ENCODE measurements around the gene LHFPL6.

LHFPL6 gene

DNA sequence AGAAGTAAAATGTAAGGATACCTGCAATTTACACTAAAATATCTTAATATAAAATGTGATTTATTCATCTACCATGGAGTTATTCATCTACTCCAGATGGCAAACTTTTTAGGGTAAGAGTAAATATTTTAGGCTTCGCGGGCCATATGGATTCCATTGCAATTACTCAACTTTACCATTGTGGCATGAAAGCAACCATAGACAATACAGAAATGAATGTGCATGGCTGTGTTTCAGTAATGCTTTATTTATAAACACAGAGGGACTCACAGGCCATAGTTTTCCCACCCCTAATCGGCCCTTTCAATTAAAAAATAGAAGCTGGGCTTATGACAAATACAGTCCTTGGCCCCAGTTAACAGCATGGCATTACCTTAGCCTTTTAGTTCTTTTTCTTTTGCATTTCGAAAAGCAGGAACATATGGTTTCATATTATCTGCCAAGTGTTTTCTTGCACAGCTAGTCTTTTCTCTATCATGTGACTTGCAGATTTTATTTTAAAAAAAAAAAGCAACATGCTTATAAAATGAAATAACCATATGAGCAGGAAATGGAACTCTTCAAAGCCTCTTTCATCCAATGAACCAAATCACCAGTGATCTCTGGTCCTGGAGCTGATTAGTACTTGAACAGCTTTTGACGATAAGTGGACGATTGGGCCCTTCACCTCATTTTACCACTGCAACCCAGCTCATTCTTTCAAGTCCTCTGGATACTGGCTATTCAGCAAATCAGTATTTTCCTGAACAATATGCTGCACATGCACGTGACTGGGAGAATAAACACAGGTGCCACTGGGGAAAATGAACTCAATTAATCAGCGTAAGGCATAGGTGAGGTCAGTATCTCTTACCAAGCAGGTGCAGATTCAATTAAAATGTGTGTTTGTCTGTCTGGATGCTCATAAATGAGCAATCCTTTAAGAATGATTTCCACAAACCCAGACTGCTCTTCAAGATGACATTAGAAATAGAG, 63.9 kb downstream of the LHFPL6 start:
- no peak for DNase-seq (ENCODE audit: low spot score in 2 of 2)
- Mint-ChIP-seq H3K27me3 (peaks cover 34% of the 10 kb centered on the region), H3K4me3 (no peak overlapping the region), H3K9me3 (no peaks in the 10 kb centered on the region), H3K27ac (ENCODE audit: low read depth) (no peak overlapping the region), H3K4me1 (no peaks in the 10 kb centered on the region), H3K36me3 (ENCODE audit: insufficient read depth) (no peaks in the 10 kb centered on the region)
- no peak for ATAC-seq (replicated peaks; ENCODE audit: extremely low read depth, poor library complexity, severe bottlenecking)

DNA sequence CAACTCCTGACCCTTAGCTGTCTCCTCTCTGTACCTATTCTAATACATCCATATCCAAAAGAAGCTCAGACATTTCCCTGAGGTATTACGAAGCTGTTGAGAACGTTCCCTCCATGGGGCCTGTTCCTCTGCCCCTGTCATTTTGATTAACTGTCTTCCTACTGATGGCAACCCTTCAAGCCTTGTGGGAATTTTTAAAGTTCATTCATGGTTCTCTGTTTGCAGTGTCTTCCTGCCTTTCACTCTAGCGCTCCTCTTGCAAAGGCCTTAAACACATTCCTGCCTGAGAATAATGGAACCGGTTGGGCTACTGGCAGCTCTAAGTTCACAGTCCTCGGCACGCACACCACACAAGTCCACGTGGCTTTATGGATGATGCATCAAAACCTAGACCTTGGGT, 66.1 kb downstream of the LHFPL6 start:
- ATAC-seq (replicated peaks; ENCODE audit: extremely low read depth, poor library complexity, severe bottlenecking) (no peak), DNase-seq (ENCODE audit: low spot score in 2 of 2) (no peak)
- Mint-ChIP-seq H3K27me3 (peaks cover 23% of the 10 kb centered on the region), H3K27ac (ENCODE audit: low read depth) (no peak overlapping the region), H3K36me3 (ENCODE audit: insufficient read depth) (no peaks in the 10 kb centered on the region), H3K4me1 (no peaks in the 10 kb centered on the region), H3K4me3 (no peak overlapping the region), H3K9me3 (no peaks in the 10 kb centered on the region)

DNA sequence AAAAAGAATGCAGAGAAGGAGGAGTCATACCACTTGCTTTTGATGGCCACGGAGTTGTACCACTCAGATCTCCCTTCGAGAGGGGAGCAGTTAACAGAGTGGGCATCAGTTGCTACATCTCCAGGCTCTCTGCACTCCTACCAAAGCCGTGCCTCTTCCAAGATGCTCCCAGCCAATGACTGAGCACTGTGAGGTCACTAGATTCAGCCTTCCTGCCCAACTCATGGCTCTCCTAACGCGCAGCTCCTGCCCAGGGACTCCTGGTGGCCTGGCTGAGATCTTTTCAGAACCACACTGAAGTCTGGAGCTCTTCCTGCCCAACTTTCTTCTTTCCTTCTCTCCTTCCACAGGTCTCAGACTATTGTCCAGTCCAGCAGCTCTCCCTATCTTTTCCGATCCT, 66.7 kb downstream of the LHFPL6 start:
- ATAC-seq (replicated peaks; ENCODE audit: extremely low read depth, poor library complexity, severe bottlenecking) (no peak), DNase-seq (ENCODE audit: low spot score in 2 of 2) (no peak)
- no peaks in the 10 kb centered on the region for H3K9me3 Mint-ChIP-seq
- no peaks in the 10 kb centered on the region for H3K36me3 Mint-ChIP-seq (ENCODE audit: insufficient read depth)
- no peaks in the 10 kb centered on the region for H3K4me1 Mint-ChIP-seq
- no peak overlapping the region for H3K27ac Mint-ChIP-seq (ENCODE audit: low read depth)
- H3K4me3 Mint-ChIP-seq: no peak overlapping the region
- H3K27me3 Mint-ChIP-seq: peaks cover 25% of the 10 kb centered on the region

GRCh38 chr13:39533651-39534150, 69.3 kb downstream of the LHFPL6 start:
- ATAC-seq (replicated peaks; ENCODE audit: extremely low read depth, poor library complexity, severe bottlenecking): no peak
- Mint-ChIP-seq H3K9me3 (no peaks in the 10 kb centered on the region), H3K36me3 (ENCODE audit: insufficient read depth) (no peaks in the 10 kb centered on the region), H3K27ac (ENCODE audit: low read depth) (no peak overlapping the region), H3K4me1 (no peaks in the 10 kb centered on the region), H3K27me3 (peaks cover 37% of the 10 kb centered on the region), H3K4me3 (no peak overlapping the region)
- no peak for DNase-seq (ENCODE audit: low spot score in 2 of 2)

DNA sequence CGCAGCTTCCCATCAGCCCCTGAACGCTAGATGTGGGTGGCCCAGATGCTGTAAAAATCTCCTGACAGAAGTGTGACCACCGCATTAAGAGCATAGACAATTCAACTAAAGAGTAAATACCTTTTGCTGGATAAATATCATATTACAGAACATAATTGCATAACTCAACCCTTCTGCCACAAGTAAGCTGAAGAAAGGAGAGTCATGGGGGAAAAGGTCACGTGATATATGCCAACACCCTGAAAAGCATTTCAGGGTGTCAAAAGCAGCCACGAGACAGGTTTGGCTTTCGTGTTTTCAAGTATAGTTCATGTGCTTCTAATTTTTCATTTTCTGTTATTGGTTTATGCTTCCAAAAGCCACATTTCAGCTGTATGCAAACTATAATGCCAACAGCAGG, 71.3 kb downstream of the LHFPL6 start:
- H3K27me3 Mint-ChIP-seq: peaks cover 44% of the 10 kb centered on the region
- H3K4me1 Mint-ChIP-seq: no peaks in the 10 kb centered on the region
- ATAC-seq (replicated peaks; ENCODE audit: extremely low read depth, poor library complexity, severe bottlenecking) (no peak), DNase-seq (ENCODE audit: low spot score in 2 of 2) (no peak)
- H3K9me3 Mint-ChIP-seq: no peaks in the 10 kb centered on the region
- H3K36me3 Mint-ChIP-seq (ENCODE audit: insufficient read depth): no peaks in the 10 kb centered on the region
- H3K4me3 Mint-ChIP-seq: no peak overlapping the region
- H3K27ac Mint-ChIP-seq (ENCODE audit: low read depth): no peak overlapping the region

DNA sequence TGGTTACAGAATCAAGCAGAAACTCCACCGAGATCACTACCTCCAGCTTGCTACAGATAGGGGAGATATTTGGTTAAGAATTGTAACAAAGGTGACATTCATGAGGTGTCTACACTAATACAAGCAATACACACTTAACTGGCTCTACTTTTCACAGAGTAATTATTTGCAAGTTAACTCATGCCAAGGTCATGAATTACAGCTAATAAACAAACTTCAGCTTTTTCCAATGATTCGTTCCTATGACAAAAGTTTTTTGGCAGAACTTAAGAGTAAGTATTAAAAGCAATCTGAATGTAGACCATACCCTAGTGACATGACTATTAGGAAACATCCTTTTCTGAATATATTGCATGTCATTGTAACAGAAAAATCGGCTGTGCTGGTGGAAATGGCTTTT, 72.1 kb downstream of the LHFPL6 start:
- no peak overlapping the region for H3K27ac Mint-ChIP-seq (ENCODE audit: low read depth)
- H3K9me3 Mint-ChIP-seq: no peaks in the 10 kb centered on the region
- H3K4me1 Mint-ChIP-seq: no peaks in the 10 kb centered on the region
- peaks cover 39% of the 10 kb centered on the region for H3K27me3 Mint-ChIP-seq
- DNase-seq (ENCODE audit: low spot score in 2 of 2) (no peak), ATAC-seq (replicated peaks; ENCODE audit: extremely low read depth, poor library complexity, severe bottlenecking) (no peak)
- H3K4me3 Mint-ChIP-seq: no peak overlapping the region
- no peaks in the 10 kb centered on the region for H3K36me3 Mint-ChIP-seq (ENCODE audit: insufficient read depth)

- Mint-ChIP-seq H3K27me3 (peaks cover 52% of the 10 kb centered on the region), H3K9me3 (no peaks in the 10 kb centered on the region), H3K36me3 (ENCODE audit: insufficient read depth) (no peaks in the 10 kb centered on the region), H3K4me1 (no peaks in the 10 kb centered on the region), H3K4me3 (no peak overlapping the region), H3K27ac (ENCODE audit: low read depth) (no peak overlapping the region)
- ATAC-seq (replicated peaks; ENCODE audit: extremely low read depth, poor library complexity, severe bottlenecking) (no peak), DNase-seq (ENCODE audit: low spot score in 2 of 2) (no peak)
Measured at GRCh38 chr13:39528661-39528980, 74.4 kb downstream of the LHFPL6 start.

DNA sequence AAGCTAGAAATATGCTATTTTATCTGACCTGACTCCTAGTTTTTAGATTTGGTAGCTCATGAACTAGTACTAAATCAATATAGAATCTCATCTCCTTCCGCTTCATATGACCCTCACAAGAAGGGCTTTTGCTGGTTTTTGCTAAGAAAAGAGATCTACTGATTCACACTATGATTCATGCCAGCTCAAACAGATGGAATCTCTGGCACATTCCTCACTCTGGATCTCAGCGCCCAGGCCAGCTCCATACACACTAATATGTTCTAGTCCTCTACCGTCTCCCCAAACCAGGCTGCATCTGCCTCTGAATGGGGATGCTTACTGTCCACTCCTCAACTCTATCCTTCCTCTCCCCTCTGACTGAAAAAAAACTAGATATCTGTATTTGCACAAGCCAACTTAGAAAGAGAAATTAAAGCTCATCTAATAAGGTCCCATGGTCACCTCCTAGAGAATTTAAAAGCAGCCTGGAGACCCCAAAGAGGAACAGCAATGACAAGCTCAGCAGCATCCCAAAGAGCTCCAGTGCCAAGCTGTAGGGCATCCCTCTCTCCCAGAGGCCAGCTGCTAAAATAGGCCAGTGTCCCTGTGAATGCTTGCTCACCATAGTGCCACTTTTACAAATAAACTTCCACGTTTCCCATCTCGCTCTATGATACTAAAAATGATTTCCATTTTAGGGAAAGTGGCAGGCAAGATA, 74.9 kb downstream of the LHFPL6 start:
- DNase-seq (ENCODE audit: low spot score in 2 of 2): no peak
- Mint-ChIP-seq H3K4me3 (no peak overlapping the region), H3K9me3 (no peaks in the 10 kb centered on the region), H3K27me3 (peaks cover 57% of the 10 kb centered on the region), H3K27ac (ENCODE audit: low read depth) (no peak overlapping the region), H3K36me3 (ENCODE audit: insufficient read depth) (no peaks in the 10 kb centered on the region), H3K4me1 (no peaks in the 10 kb centered on the region)
- ATAC-seq (replicated peaks; ENCODE audit: extremely low read depth, poor library complexity, severe bottlenecking): no peak

- no peak for DNase-seq (ENCODE audit: low spot score in 2 of 2)
- Mint-ChIP-seq H3K27me3 (peaks cover 62% of the 10 kb centered on the region), H3K27ac (ENCODE audit: low read depth) (no peak overlapping the region), H3K4me3 (no peak overlapping the region), H3K4me1 (no peaks in the 10 kb centered on the region), H3K36me3 (ENCODE audit: insufficient read depth) (no peaks in the 10 kb centered on the region), H3K9me3 (no peaks in the 10 kb centered on the region)
- no peak for ATAC-seq (replicated peaks; ENCODE audit: extremely low read depth, poor library complexity, severe bottlenecking)
Measured at GRCh38 chr13:39527301-39527700, 75.7 kb downstream of the LHFPL6 start.

DNA sequence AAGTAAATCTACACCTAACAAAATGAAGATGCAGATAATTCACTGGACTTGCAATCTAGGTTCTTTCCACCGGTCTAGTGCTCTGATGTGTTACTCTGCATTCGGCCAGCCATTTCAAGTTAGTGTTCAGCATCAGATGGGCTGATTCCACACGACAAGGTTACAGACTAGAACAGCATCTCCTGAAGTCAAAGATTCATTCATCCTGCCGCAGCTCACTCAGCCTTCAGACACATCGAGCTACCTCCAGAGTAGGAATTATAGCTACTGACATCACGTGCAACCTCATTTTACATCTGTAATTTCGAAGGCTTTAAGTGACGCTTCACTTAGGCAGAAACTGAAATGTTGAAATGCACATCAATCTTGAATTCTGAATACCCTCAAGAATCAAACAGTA, 76.5 kb downstream of the LHFPL6 start:
- H3K4me1 Mint-ChIP-seq: no peaks in the 10 kb centered on the region
- DNase-seq (ENCODE audit: low spot score in 2 of 2) (no peak), ATAC-seq (replicated peaks; ENCODE audit: extremely low read depth, poor library complexity, severe bottlenecking) (no peak)
- H3K9me3 Mint-ChIP-seq: no peaks in the 10 kb centered on the region
- H3K27me3 Mint-ChIP-seq: peaks cover 59% of the 10 kb centered on the region
- no peaks in the 10 kb centered on the region for H3K36me3 Mint-ChIP-seq (ENCODE audit: insufficient read depth)
- no peak overlapping the region for H3K27ac Mint-ChIP-seq (ENCODE audit: low read depth)
- H3K4me3 Mint-ChIP-seq: no peak overlapping the region

DNA sequence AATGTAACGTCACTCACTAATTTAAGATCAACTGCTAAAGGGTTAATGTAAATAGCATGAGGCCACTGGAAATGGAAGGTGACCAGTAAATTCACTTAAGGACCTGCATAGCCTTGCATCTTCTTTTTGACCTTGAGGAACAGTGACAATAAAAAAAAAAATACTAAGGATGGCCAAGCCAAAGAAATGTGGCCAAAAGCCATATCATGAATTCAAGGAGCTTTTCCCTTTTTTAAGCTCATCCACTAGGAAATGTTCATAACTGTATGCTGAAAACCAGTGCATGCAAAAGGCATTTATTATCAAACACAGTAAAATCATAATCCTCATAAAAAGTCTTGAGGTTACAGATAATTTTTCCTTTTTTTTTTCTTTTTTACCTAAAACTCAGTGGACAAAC, 77.5 kb downstream of the LHFPL6 start:
- no peaks in the 10 kb centered on the region for H3K4me1 Mint-ChIP-seq
- H3K27me3 Mint-ChIP-seq: peaks cover 59% of the 10 kb centered on the region
- no peaks in the 10 kb centered on the region for H3K36me3 Mint-ChIP-seq (ENCODE audit: insufficient read depth)
- no peak overlapping the region for H3K27ac Mint-ChIP-seq (ENCODE audit: low read depth)
- no peaks in the 10 kb centered on the region for H3K9me3 Mint-ChIP-seq
- DNase-seq (ENCODE audit: low spot score in 2 of 2) (no peak), ATAC-seq (replicated peaks; ENCODE audit: extremely low read depth, poor library complexity, severe bottlenecking) (no peak)
- no peak overlapping the region for H3K4me3 Mint-ChIP-seq

GRCh38 chr13:39524795-39525194, 78.2 kb downstream of the LHFPL6 start:
- Mint-ChIP-seq H3K4me3 (no peak overlapping the region), H3K9me3 (no peaks in the 10 kb centered on the region), H3K27me3 (peaks cover 53% of the 10 kb centered on the region), H3K36me3 (ENCODE audit: insufficient read depth) (no peaks in the 10 kb centered on the region), H3K27ac (ENCODE audit: low read depth) (no peak overlapping the region), H3K4me1 (no peaks in the 10 kb centered on the region)
- no peak for ATAC-seq (replicated peaks; ENCODE audit: extremely low read depth, poor library complexity, severe bottlenecking)
- no peak for DNase-seq (ENCODE audit: low spot score in 2 of 2)

GRCh38 chr13:39522329-39522728, 80.7 kb downstream of the LHFPL6 start:
- no peak for ATAC-seq (replicated peaks; ENCODE audit: extremely low read depth, poor library complexity, severe bottlenecking)
- Mint-ChIP-seq H3K27me3 (peaks cover 34% of the 10 kb centered on the region), H3K4me3 (no peak overlapping the region), H3K36me3 (ENCODE audit: insufficient read depth) (no peaks in the 10 kb centered on the region), H3K9me3 (no peaks in the 10 kb centered on the region), H3K27ac (ENCODE audit: low read depth) (no peak overlapping the region), H3K4me1 (no peaks in the 10 kb centered on the region)
- no peak for DNase-seq (ENCODE audit: low spot score in 2 of 2)
